Ammon's horn (tissue), 1 donor: ENCODE data around the gene DTD1.

Source experiments
- DNase-seq: peaks from one replicate; pipeline ENCODE4 v3.0.0-alpha.2; 2016; ENCODE audit warnings: low spot score

Gene DTD1

GRCh38 chr20:18795366-18795765, 207.5 kb downstream of the DTD1 start:
- no peak for DNase-seq

- DNase-seq = no peak
Measured at GRCh38 chr20:18796282-18796833, 208.5 kb downstream of the DTD1 start.

DNA sequence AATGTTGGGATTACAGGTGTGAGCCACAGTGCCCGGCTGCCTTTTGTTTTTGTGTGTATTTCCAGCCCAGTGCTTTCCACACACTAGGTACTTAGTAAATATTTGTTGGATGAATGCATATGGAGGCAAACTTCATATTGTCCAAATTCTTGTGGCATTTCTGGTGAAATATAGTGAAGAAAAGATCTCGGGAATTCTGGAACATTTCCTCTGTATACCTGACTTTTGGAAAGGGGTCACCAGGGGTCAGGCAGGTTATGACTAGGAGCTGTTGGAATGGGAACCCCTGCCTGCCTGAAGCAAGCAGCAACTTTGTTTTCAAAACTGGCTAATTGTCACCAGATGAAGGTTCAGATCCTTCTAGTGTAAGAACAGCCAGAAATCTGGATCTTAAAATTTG, 213.7 kb downstream of the DTD1 start:
- DNase-seq = no peak

DNA sequence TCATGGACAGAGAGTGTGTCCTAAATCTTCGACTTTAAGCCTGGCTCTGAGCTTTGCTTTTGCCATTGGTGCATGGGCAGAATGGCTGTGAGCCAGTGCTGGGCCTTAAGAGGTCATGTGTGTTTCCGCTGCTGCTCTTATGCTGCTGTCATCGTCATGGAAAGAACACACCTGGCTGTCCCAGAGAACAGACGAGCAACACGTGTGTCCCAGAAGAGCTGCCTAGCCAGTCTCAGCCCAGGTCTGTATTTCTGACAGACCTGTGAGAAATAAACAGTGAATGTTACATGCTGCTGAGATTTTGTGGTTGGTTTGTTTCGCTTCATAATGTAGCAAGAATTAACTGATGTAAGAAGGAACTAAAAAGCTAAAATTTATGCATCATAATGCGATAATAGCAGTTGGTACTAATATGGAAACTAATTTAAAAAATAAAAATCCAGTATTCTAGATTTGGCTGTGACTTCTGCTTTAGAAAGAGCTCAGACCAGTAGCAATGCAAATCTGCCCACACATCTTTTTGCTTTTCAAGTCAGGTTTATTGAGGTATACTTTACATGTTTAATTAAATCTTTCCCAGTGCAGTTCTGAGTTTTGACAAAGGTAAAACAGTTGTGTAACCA, 214.3 kb downstream of the DTD1 start:
- DNase-seq = no peak

GRCh38 chr20:18805881-18806280, 218.0 kb downstream of the DTD1 start:
- no peak for DNase-seq

- no peak for DNase-seq
Measured at GRCh38 chr20:18808712-18809111, 220.9 kb downstream of the DTD1 start.

GRCh38 chr20:18811186-18811585, 223.3 kb downstream of the DTD1 start:
- DNase-seq = no peak

GRCh38 chr20:18811904-18812303, 224.1 kb downstream of the DTD1 start:
- DNase-seq = no peak

DNA sequence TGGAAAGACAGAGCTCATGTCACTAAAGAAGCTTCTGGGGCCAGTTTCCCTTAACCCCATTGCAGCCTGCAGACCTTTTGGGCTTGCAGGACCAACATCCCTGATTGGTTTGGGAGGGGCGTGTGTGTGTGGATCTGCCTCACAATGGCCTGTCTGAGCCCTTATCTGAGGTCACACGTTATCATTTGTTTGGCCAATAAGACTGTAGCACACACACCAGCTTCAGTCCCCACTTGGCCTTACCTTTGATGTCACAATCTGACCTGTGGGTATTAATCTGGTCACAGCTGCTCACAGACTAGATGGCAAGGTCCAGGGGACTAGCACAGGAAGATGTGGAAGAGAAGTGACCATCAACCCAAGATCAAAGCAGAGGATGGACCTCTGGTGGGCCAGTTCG, 225.6 kb downstream of the DTD1 start, which contains the start of gene SCP2D1:
Gene SCP2D1 (plus strand): TSS at position 301 of the 400 bp plus-strand sequence. CDS start 33 bp downstream, at position 334.
- DNase-seq = no peak

DNA sequence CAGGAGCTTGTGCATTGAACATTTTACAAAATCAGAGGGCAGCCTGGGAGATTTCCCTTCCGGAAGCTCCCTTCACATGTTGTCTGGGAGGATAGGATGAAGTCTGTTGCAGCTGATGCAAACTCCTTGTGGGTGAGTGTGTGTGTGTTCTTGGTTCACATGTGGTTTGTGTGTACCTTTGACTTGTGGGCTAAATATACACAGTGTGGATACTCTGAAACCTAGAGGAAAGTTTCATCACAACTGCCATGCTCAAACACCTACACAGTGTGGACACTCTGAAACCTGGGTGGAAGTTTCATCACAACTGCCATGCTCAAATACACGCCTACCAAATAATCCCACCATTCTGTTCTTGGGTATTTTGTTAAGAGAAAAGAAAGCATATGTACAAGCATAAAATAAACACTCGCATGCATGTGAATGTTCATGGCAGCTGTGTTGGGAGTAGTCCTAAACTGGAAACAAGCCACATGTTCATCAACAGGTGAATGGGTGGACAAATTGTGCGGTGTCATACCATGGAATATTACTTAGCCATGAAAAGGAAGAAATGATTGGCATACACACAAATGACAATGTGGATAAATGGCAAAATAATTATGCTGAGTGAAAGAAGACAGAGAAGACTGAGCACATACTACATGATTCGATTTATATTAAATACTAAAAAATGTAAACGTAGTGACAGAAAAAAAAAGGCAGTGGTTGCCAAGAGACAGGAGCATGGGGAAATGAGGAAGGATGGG, 227.5 kb downstream of the DTD1 start:
- no peak for DNase-seq
